K562 (cell line): ENCODE data around the gene TYR.

Experiments used
- EP300 ChIP-seq: IDR thresholded peaks from 2 replicates; pipeline ENCODE4 v1.6.1; 2012; ENCODE audit warnings: low read length, improper control_type of control experiment
- FIP1L1 ChIP-seq: fragments of 200-400 bp; formaldehyde crosslinking; IDR thresholded peaks from 2 replicates; pipeline ENCODE4 v1.6.1; 2018; ENCODE audit warnings: mild to moderate bottlenecking, low read depth, low read length; ENCODE audit not compliant: poor library complexity, severe bottlenecking
- FOXA1 ChIP-seq: fragments of 450-650 bp; IDR thresholded peaks from 2 replicates; pipeline ENCODE4 v1.6.1; 2016; ENCODE audit warnings: mild to moderate bottlenecking, borderline replicate concordance
- NFE2 ChIP-seq: IDR thresholded peaks from 2 replicates; pipeline ENCODE4 v1.6.1; 2014; ENCODE audit warnings: antibody characterized with exemption, low read depth
- RNF2 ChIP-seq: sonication (generic); IDR thresholded peaks from 2 replicates; pipeline ENCODE4 v1.6.1; 2016
- SP1 ChIP-seq: sonication (generic); formaldehyde crosslinking; IDR thresholded peaks from 2 replicates; pipeline ENCODE4 v1.8.1; 2022; ENCODE audit warnings: mild to moderate bottlenecking, missing genetic modification reagents
- ZNF133 ChIP-seq: fragments of 250-450 bp; sonication (Bioruptor Pico); IDR thresholded peaks from 2 replicates; pipeline ENCODE4 v1.4.0; 2020; ENCODE audit warnings: mild to moderate bottlenecking
- ZNF174 ChIP-seq: fragments of 250-450 bp; sonication (Bioruptor Pico); IDR thresholded peaks from 2 replicates; pipeline ENCODE4 v1.4.0; 2020; ENCODE audit warnings: mild to moderate bottlenecking
- ZNF75A ChIP-seq: fragments of 450-650 bp; formaldehyde crosslinking; IDR thresholded peaks from 2 replicates; pipeline ENCODE4 v1.4.0; 2020; ENCODE audit warnings: mild to moderate bottlenecking
- TF ChIP-seq, protein P1 (sequence below), 3 experiments: IDR thresholded peaks in 2 of 3; conservative IDR thresholded peaks in 1 of 3; 2 replicates each; pipeline ENCODE4 v1.5.1; 2011 to 2012; ENCODE audit warnings: low read length in 3 of 3, mild to moderate bottlenecking in 3 of 3, control low read depth in 2 of 3, improper control_type of control experiment in 1 of 3, inconsistent platforms in 1 of 3, low read depth in 1 of 3, mixed read lengths in 1 of 3, moderate library complexity in 1 of 3; ENCODE audit not compliant: insufficient read depth in 2 of 3

DNA sequence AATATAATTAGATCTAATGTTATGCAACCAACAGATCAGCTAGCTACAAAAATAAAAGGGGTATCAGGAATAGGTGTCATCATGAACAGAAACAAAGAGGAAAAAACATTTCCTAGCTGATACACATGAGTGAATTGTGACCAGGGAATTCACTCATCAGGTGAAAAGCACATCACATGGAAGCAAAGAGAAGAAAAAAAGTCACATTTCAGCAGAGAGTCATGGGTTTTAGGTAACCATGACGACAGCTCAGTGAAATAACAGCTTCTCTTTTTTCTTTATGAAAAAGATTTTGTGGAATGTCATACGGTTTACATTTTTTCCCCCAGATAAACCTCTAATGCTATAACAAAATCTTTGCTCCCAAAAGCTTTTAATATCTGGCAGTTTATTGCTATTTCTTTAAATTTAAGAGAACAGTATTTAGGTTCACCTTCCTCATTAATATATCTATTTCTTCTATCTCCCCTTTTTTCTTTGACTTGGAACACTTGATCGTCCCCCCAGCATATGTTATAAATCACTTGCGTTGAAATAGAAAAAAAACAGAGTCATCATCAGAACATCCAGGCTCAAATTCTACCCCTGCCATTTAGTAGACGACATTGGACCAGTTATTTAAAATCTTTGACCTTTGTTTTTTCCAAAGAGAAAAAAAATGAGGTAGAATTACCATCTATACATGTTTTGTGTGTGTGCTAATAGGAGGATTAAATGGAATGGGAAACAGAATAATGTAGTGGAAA lies 5.3 kb downstream of the TYR start:
- TF ChIP-seq RNF2 (no peak), ZNF133 (no peak), ZNF75A (CRISPR knock-in tag) (no peak), ZNF174 (CRISPR knock-in tag) (no peak), SP1 (CRISPR knock-in tag) (no peak), EP300 (no peak), FOXA1 (no peak), FIP1L1 (no peak), NFE2 (no peak)
- TF ChIP-seq, protein P1, sequence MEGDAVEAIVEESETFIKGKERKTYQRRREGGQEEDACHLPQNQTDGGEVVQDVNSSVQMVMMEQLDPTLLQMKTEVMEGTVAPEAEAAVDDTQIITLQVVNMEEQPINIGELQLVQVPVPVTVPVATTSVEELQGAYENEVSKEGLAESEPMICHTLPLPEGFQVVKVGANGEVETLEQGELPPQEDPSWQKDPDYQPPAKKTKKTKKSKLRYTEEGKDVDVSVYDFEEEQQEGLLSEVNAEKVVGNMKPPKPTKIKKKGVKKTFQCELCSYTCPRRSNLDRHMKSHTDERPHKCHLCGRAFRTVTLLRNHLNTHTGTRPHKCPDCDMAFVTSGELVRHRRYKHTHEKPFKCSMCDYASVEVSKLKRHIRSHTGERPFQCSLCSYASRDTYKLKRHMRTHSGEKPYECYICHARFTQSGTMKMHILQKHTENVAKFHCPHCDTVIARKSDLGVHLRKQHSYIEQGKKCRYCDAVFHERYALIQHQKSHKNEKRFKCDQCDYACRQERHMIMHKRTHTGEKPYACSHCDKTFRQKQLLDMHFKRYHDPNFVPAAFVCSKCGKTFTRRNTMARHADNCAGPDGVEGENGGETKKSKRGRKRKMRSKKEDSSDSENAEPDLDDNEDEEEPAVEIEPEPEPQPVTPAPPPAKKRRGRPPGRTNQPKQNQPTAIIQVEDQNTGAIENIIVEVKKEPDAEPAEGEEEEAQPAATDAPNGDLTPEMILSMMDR (IDR thresholded peaks at IDR 0.05 in 2 of 3, conservative IDR thresholded peaks at IDR 0.05 in 1 of 3; ENCODE audit: insufficient read depth in 2 of 3, low read depth in 1 of 3, low read length in 3 of 3), result no peak
